ENCODE measurements around the gene TEK. TPM values are rescaled to one million over a fixed set of nuclear protein-coding genes. Genes with fewer than 3 reads are reported as not detected.

TEK gene
- total RNA-seq, 1 experiment from 2014 or later: not detected

- TF ChIP-seq CTCF (conservative IDR thresholded peaks at IDR 0.05) (no peak), EZH2 (IDR thresholded peaks at IDR 0.05; ENCODE audit: low read depth) (no peak)
- H3K9me2 ChIP-seq (ENCODE audit: insufficient read depth): no peaks in the 10 kb centered on the region
- H2AFZ ChIP-seq: no peak overlapping the region
- H3K4me2 ChIP-seq: no peak overlapping the region
- no peaks in the 10 kb centered on the region for H3K79me2 ChIP-seq (ENCODE audit: low read depth)
- H3K9me3 ChIP-seq (ENCODE audit: insufficient read depth, low read depth): no peaks in the 10 kb centered on the region
- intact Hi-C loops (cut with micrococcal nuclease; ENCODE audit: unreplicated experiment): no loop called here
- no peaks in the 10 kb centered on the region for H3K27me3 ChIP-seq (ENCODE audit: insufficient read depth, low read depth)
- ChIA-PET POLR2A (ENCODE audit: unreplicated experiment) (interaction anchor here (0.7 kb wide), 1 partner anchor 20 kb away, joined by 5 read pairs; no protein-coding TSS in a partner anchor), CTCF (no interaction called here)
- no TSS peak for BruUV-seq (replicated peaks)
- H3K4me1 ChIP-seq (replicated peaks; ENCODE audit: insufficient read depth): no peaks in the 10 kb centered on the region
- no peak overlapping the region for H3K4me3 ChIP-seq
- no peak for DNase-seq
- H3K36me3 ChIP-seq (ENCODE audit: low read depth): no peaks in the 10 kb centered on the region
- H4K20me1 ChIP-seq (ENCODE audit: insufficient read depth): no peaks in the 10 kb centered on the region
- no peaks in the 10 kb centered on the region for H3F3A ChIP-seq (ENCODE audit: insufficient read depth, low read depth)
- H3K27ac ChIP-seq: no peak overlapping the region
Measured at GRCh38 chr9:27145143-27145542, 36.1 kb downstream of the TEK start.

GRCh38 chr9:27149651-27150050, 40.6 kb downstream of the TEK start:
- CTCF ChIA-PET: no interaction called here

DNA sequence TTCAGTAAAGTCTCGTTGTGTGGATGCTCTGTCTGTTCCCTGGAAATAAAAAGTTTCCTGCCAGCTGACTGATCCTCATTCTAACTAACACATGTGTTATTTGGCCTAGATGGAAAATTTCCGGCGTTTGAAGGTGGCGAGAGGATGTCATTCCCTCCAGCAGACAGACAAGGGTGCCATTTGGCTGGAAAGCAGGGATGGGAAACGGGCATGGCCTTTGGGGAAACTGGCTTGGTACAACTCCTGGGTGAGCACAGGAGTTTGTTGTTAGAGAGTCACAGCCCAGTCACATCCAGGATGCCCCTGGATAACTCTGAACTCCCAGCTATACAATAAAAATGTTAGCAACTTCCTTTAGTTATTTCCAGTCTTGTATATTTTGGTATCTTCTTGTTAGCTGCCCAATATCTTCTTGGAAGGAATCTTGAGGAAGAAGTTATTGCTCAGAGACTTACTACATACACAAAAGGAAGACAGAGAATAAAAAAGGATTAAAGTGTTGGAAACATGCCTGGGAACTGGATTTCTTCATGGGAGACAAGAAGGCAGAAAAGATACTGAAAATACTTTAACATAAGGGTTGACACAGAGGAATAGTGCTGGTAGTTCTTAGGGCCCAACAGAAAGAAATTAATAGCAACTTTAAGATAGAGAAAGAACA, 41.9 kb downstream of the TEK start:
- H3K79me2 ChIP-seq (ENCODE audit: low read depth): no peaks in the 10 kb centered on the region
- CTCF ChIA-PET: no interaction called here
- intact Hi-C loops (cut with micrococcal nuclease; ENCODE audit: unreplicated experiment): loop anchor here (5.0 kb wide), 1 partner anchor 49 kb away; no protein-coding TSS in a partner anchor

More at GRCh38 chr9:27149651-27150050, 40.6 kb downstream of the TEK start:
- H3K79me2 ChIP-seq (ENCODE audit: low read depth): no peaks in the 10 kb centered on the region
- no TSS peak for BruUV-seq (replicated peaks)
- H3K4me3 ChIP-seq: no peak overlapping the region
- intact Hi-C loops (cut with micrococcal nuclease; ENCODE audit: unreplicated experiment): loop anchor here (5.0 kb wide), 1 partner anchor 47 kb away; no protein-coding TSS in a partner anchor
- H2AFZ ChIP-seq: no peak overlapping the region
- no peaks in the 10 kb centered on the region for H3K27me3 ChIP-seq (ENCODE audit: insufficient read depth, low read depth)
- TF ChIP-seq EZH2 (IDR thresholded peaks at IDR 0.05; ENCODE audit: low read depth) (no peak), CTCF (conservative IDR thresholded peaks at IDR 0.05) (no peak)
- H3K4me2 ChIP-seq: no peak overlapping the region
- no peaks in the 10 kb centered on the region for H4K20me1 ChIP-seq (ENCODE audit: insufficient read depth)
- H3F3A ChIP-seq (ENCODE audit: insufficient read depth, low read depth): no peaks in the 10 kb centered on the region; the same call in 1 of the 2 replicates
- DNase-seq: no peak
- no peaks in the 10 kb centered on the region for H3K36me3 ChIP-seq (ENCODE audit: low read depth)
- H3K9me2 ChIP-seq (ENCODE audit: insufficient read depth): no peaks in the 10 kb centered on the region
- H3K27ac ChIP-seq: no peak overlapping the region
- H3K4me1 ChIP-seq (replicated peaks; ENCODE audit: insufficient read depth): peaks cover 10% of the 10 kb centered on the region
- H3K9me3 ChIP-seq (ENCODE audit: insufficient read depth, low read depth): no peaks in the 10 kb centered on the region
- POLR2A ChIA-PET (ENCODE audit: unreplicated experiment): no interaction called here

More for the DNA sequence above, 41.9 kb downstream of the TEK start:
- no TSS peak for BruUV-seq (replicated peaks)
- Histone ChIP-seq H3K9me3 (ENCODE audit: insufficient read depth, low read depth) (no peaks in the 10 kb centered on the region), H3K4me2 (no peak overlapping the region), H3K4me3 (no peak overlapping the region), H4K20me1 (ENCODE audit: insufficient read depth) (no peaks in the 10 kb centered on the region), H3K4me1 (replicated peaks; ENCODE audit: insufficient read depth) (peaks cover 10% of the 10 kb centered on the region), H3K27me3 (ENCODE audit: insufficient read depth, low read depth) (no peaks in the 10 kb centered on the region), H3F3A (ENCODE audit: insufficient read depth, low read depth) (no peaks in the 10 kb centered on the region; the same call in 1 of the 2 replicates), H3K36me3 (ENCODE audit: low read depth) (no peaks in the 10 kb centered on the region), H2AFZ (no peak overlapping the region), H3K27ac (no peak overlapping the region), H3K9me2 (ENCODE audit: insufficient read depth) (no peaks in the 10 kb centered on the region)
- no peak for DNase-seq
- TF ChIP-seq CTCF (conservative IDR thresholded peaks at IDR 0.05) (no peak), EZH2 (IDR thresholded peaks at IDR 0.05; ENCODE audit: low read depth) (no peak)
- POLR2A ChIA-PET (ENCODE audit: unreplicated experiment): no interaction called here

Measured in PC-9 (cell line).